WTC11 (cell line): ENCODE measurements around the gene STX3.

Experiments used
- ESRRA ChIP-seq: sonication (generic); formaldehyde crosslinking; IDR thresholded peaks from 2 replicates; pipeline ENCODE4 v1.8.1; 2022; ENCODE audit warnings: mild to moderate bottlenecking, missing genetic modification reagents, borderline replicate concordance
- ETV6 ChIP-seq: sonication (generic); formaldehyde crosslinking; IDR thresholded peaks from 2 replicates; pipeline ENCODE4 v1.8.1; 2022; ENCODE audit warnings: mild to moderate bottlenecking, missing genetic modification reagents
- IRF2 ChIP-seq: sonication (generic); formaldehyde crosslinking; IDR thresholded peaks from 2 replicates; pipeline ENCODE4 v1.8.0; 2022; ENCODE audit warnings: low read depth, missing genetic modification reagents, borderline replicate concordance
- NR3C1 ChIP-seq: sonication (generic); formaldehyde crosslinking; conservative IDR thresholded peaks from 2 replicates; pipeline ENCODE4 v1.8.1; 2023; ENCODE audit warnings: low read depth, mild to moderate bottlenecking, missing genetic modification reagents
- TCF7 ChIP-seq: sonication (generic); formaldehyde crosslinking; IDR thresholded peaks from 2 replicates; pipeline ENCODE4 v1.8.0; 2022; ENCODE audit warnings: mild to moderate bottlenecking, low read depth, missing genetic modification reagents, moderate library complexity
- USF2 ChIP-seq: sonication (generic); formaldehyde crosslinking; IDR thresholded peaks from 2 replicates; pipeline ENCODE4 v1.8.1; 2023; ENCODE audit warnings: mild to moderate bottlenecking, missing genetic modification reagents, moderate library complexity
- ZNF121 ChIP-seq: sonication (generic); formaldehyde crosslinking; IDR thresholded peaks from 2 replicates; pipeline ENCODE4 v1.8.0; 2023; ENCODE audit warnings: missing genetic modification reagents
- TF ChIP-seq, protein P1 (sequence below): fragments of 200-600 bp; IDR thresholded peaks from 2 replicates; pipeline ENCODE4 v1.8.0; 2022; ENCODE audit warnings: antibody characterized with exemption
- TF ChIP-seq, protein P2 (sequence below): sonication (generic); formaldehyde crosslinking; IDR thresholded peaks from 2 replicates; pipeline ENCODE4 v1.8.0; 2022; ENCODE audit warnings: mild to moderate bottlenecking, missing genetic modification reagents

DNA sequence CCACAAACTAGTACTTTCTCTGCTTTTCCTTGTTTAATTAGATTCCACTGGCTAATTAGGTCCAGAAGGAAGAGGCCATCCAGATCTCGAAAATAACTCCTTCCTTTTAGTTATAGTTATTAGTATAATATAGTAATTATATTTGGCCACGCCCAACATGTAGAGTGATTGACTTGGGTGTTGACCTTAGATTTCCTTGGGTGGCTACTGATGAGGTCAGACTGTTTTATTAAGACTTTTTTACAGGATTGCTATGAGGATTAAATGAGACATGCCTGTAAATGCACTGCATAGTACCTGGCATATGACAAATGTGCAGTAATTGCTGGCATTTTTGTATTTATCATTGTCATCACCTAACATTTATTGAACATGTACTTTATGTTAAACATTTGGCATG is 26.9 kb downstream of the STX3 start:
- TF ChIP-seq IRF2 (CRISPR knock-in tag) (no peak), TCF7 (CRISPR knock-in tag) (no peak), USF2 (CRISPR knock-in tag) (no peak), NR3C1 (CRISPR knock-in tag) (no peak), ESRRA (CRISPR knock-in tag) (no peak), ZNF121 (CRISPR knock-in tag) (no peak), ETV6 (CRISPR knock-in tag) (no peak)
- TF ChIP-seq, protein P1, sequence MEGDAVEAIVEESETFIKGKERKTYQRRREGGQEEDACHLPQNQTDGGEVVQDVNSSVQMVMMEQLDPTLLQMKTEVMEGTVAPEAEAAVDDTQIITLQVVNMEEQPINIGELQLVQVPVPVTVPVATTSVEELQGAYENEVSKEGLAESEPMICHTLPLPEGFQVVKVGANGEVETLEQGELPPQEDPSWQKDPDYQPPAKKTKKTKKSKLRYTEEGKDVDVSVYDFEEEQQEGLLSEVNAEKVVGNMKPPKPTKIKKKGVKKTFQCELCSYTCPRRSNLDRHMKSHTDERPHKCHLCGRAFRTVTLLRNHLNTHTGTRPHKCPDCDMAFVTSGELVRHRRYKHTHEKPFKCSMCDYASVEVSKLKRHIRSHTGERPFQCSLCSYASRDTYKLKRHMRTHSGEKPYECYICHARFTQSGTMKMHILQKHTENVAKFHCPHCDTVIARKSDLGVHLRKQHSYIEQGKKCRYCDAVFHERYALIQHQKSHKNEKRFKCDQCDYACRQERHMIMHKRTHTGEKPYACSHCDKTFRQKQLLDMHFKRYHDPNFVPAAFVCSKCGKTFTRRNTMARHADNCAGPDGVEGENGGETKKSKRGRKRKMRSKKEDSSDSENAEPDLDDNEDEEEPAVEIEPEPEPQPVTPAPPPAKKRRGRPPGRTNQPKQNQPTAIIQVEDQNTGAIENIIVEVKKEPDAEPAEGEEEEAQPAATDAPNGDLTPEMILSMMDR, result no peak
- TF ChIP-seq, protein P2, sequence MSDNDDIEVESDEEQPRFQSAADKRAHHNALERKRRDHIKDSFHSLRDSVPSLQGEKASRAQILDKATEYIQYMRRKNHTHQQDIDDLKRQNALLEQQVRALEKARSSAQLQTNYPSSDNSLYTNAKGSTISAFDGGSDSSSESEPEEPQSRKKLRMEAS (CRISPR knock-in tag), result no peak
